HG03066 (cell line): ENCODE results near the gene CDKN2D.
"Not testable (repeated sequence)": the region's sequence is repeated elsewhere in the genome, so short reads cannot be mapped to it uniquely, and the experiment has no call there.

Experiments used
- ATAC-seq: cut with Tn5 transposase; IDR thresholded peaks from one replicate; pipeline ENCODE4 v1.9.1; 2021; ENCODE audit warnings: low read depth; ENCODE audit not compliant: unreplicated experiment

Gene CDKN2D

GRCh38 chr19:10553087-10553667 lies 15.6 kb downstream of the CDKN2D start:
- no peak for ATAC-seq

- no peak for ATAC-seq
These were observed 16.2 kb downstream of the CDKN2D start for GRCh38 chr19:10552510-10553053.

GRCh38 chr19:10551698-10552301 lies 17.0 kb downstream of the CDKN2D start:
- no peak for ATAC-seq

- ATAC-seq, result not testable (repeated sequence)
These were observed 17.8 kb downstream of the CDKN2D start for GRCh38 chr19:10551006-10551405.

GRCh38 chr19:10550336-10550735 lies 18.4 kb downstream of the CDKN2D start:
- no peak for ATAC-seq

- ATAC-seq, result no peak
These were observed 19.0 kb downstream of the CDKN2D start for GRCh38 chr19:10549733-10550132.

- ATAC-seq, result no peak
These were observed 20.0 kb downstream of the CDKN2D start for GRCh38 chr19:10548746-10549276.

GRCh38 chr19:10546817-10547216 lies 22.0 kb downstream of the CDKN2D start:
- no peak for ATAC-seq

GRCh38 chr19:10544753-10545251 lies 24.0 kb downstream of the CDKN2D start:
- no peak for ATAC-seq

- ATAC-seq, result no peak
These were observed 24.5 kb downstream of the CDKN2D start for GRCh38 chr19:10544242-10544752.

- no peak for ATAC-seq
These were observed 25.1 kb downstream of the CDKN2D start, which contains the start of gene ATG4D for GRCh38 chr19:10543420-10544241. TSS of gene ATG4D (plus strand) at chr19:10543904. CDS start at chr19:10544091, 187 bp downstream.

GRCh38 chr19:10543059-10543419 lies 25.7 kb downstream of the CDKN2D start:
- no peak for ATAC-seq

- not testable (repeated sequence) for ATAC-seq
These were observed 29.8 kb downstream of the CDKN2D start for GRCh38 chr19:10539016-10539415.

GRCh38 chr19:10538204-10538983 lies 30.4 kb downstream of the CDKN2D start:
- ATAC-seq, result no peak

GRCh38 chr19:10537668-10538067 lies 31.1 kb downstream of the CDKN2D start:
- no peak for ATAC-seq

- no peak for ATAC-seq
These were observed 33.2 kb downstream of the CDKN2D start for GRCh38 chr19:10535613-10536012.

- ATAC-seq, result no peak
These were observed 35.0 kb downstream of the CDKN2D start for GRCh38 chr19:10533646-10534386.

- no peak for ATAC-seq
These were observed 36.3 kb downstream of the CDKN2D start for GRCh38 chr19:10532457-10532856.

- ATAC-seq, result not testable (repeated sequence)
These were observed 41.9 kb downstream of the CDKN2D start for GRCh38 chr19:10526887-10527286.
